Activated gamma-delta T cell treated with anti-CD3 and anti-CD28 coated beads, Interleukin-2, amount 50 U/mL, for 16 hours (primary cell): Measurements from ENCODE around the gene ARHGEF26.

Experiments
- DNase-seq: peaks from one replicate; pipeline ENCODE4 v3.0.0-alpha.2; 2020; ENCODE audit warnings: low read depth

The ARHGEF26 gene

DNA sequence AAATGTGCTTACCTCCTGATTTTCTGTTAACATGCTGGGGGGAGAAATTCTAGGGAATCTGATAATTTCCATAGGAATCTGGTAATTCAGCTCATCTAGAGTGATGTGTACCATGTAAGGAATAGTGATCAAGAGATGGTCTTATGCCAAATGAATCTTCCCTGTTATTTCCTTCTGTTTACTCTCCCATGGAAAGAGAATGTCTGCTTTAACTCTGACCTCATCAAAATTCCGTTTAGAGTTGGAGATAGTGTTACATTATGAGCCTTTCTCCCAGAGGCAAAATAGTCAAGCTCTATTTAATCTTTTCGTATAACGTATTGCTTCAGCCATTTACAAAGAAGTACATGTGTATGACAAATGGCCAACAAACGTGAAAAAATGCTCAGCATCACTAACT lies 76.6 kb downstream of the ARHGEF26 start:
- DNase-seq, result no peak

- no peak for DNase-seq
Measured at GRCh38 chr3:154209499-154209898, 88.3 kb downstream of the ARHGEF26 start.

GRCh38 chr3:154210986-154211385 lies 89.8 kb downstream of the ARHGEF26 start:
- no peak for DNase-seq

GRCh38 chr3:154214306-154214705 lies 93.1 kb downstream of the ARHGEF26 start:
- no peak for DNase-seq

GRCh38 chr3:154217671-154218070 lies 96.5 kb downstream of the ARHGEF26 start:
- DNase-seq, result no peak

- DNase-seq, result no peak
Measured at GRCh38 chr3:154218728-154219127, 97.5 kb downstream of the ARHGEF26 start.

DNA sequence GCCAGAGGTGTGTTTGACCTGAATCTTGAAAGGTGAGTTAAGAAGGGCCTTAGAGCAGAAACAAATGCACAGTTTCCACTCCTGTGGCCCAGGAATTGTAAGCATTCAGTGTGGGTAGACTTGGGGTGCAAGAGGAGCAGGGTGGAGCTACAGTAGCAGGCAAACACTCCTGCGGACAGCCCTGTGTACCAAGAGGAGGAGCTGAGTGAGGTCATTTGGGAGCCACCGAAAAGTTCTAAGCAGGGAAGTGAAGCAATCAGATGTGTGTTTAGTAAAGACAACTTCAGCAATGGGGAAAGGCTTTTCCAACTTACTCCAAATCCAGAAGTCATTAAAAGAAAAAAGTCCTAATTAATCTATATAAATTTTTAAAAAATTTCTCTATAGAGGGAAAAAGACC lies 99.3 kb downstream of the ARHGEF26 start:
- DNase-seq, result no peak

DNA sequence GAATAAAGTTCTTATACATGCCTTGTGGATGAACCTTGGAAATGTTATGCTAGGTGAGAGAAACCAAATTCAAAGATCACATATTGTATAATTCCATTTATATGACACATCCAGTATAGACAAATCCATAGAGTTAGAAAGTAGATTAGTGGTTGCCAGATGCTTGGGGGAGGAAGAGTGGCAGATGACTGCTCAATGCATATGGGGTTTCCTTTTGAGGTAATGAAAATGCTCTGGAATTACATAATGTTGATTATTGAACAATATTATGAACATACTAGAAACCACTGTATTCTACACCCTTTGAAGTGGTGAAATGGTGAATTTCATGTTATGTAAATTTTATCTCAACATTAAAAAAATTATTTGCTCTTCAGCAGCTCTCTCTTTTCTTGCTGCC lies 102.3 kb downstream of the ARHGEF26 start:
- DNase-seq, result no peak

- no peak for DNase-seq
Measured at GRCh38 chr3:154224366-154224765, 103.2 kb downstream of the ARHGEF26 start.

GRCh38 chr3:154224866-154225265 lies 103.7 kb downstream of the ARHGEF26 start:
- DNase-seq, result no peak

- DNase-seq, result no peak
Measured at GRCh38 chr3:154225536-154225935, 104.3 kb downstream of the ARHGEF26 start.

- DNase-seq, result no peak
Measured at GRCh38 chr3:154227531-154227930, 106.3 kb downstream of the ARHGEF26 start.

DNA sequence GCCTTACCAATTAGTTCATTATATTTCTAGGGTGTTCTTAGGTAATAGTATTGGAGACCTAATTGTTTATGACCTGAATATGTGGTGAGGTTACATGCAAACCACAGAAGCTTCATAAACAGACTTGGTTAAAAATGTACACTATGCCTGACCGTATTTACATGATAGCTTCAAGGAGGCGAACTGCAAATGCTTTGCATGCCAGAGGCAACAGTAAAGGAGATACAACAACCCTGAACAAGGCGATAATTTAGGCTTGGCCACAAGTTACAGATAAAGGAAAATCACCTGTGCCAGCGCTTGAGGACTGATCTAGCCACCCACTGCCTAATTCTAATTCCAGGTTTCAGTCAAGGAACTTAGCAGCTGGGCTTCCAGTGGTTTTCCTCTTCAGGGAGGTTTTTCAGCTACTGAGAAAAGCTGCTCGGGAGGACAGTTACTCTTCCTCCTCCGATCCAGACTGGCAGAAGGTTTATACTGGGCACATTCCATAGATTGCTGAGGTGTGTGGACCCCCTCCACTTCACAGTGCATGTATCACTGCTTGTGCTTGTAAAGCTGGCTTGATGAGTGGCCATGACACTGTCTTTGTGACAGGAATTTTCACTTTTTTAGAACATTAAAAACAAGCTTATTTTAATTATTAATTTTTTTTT lies 107.5 kb downstream of the ARHGEF26 start:
- DNase-seq, result no peak

GRCh38 chr3:154229217-154229590 lies 108.0 kb downstream of the ARHGEF26 start:
- DNase-seq, result no peak

DNA sequence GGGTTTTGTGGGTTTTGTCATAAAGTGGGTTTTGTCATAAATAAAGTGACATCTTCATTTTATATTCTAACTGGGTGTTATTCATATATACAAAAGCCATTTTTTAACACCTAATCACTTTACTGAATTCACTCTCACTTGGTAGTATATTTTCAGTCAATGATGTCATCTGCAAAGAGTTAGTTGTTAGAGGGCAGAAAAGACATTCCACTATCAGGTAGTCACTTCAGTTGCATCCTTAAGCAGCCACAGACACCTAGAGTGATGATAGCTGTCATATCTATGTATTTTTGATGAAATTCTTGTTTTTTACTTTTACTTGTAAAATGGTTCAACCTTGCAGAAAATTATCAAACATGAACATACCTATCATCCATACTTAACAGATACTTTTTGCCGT lies 114.1 kb downstream of the ARHGEF26 start:
- DNase-seq, result no peak

GRCh38 chr3:154236331-154236730 lies 115.1 kb downstream of the ARHGEF26 start:
- DNase-seq, result no peak

- DNase-seq, result no peak
Measured at GRCh38 chr3:154240235-154240634, 119.0 kb downstream of the ARHGEF26 start.

DNA sequence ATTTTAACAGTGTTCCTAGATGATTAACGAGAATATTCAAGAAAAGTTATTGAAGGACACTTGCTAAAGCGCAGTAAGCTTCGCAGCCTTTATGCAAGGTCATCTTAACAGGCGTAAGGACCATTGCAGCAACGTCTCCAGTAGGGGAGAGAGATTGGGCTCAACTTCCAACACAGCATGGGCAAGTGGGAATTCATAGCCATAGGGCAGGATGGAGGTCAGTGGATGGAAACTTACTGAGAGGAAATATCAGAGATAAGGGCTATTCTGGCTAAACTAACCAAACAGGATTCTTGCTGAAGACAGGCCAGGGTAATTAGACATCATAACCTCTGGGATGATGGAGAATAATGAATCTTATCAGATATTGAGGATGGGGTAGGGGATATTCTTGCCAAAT lies 120.3 kb downstream of the ARHGEF26 start:
- DNase-seq, result no peak

- DNase-seq, result no peak
Measured at GRCh38 chr3:154242766-154243165, 121.6 kb downstream of the ARHGEF26 start.

GRCh38 chr3:154243353-154243752 lies 122.2 kb downstream of the ARHGEF26 start:
- no peak for DNase-seq

GRCh38 chr3:154244644-154245043 lies 123.5 kb downstream of the ARHGEF26 start:
- DNase-seq, result no peak

DNA sequence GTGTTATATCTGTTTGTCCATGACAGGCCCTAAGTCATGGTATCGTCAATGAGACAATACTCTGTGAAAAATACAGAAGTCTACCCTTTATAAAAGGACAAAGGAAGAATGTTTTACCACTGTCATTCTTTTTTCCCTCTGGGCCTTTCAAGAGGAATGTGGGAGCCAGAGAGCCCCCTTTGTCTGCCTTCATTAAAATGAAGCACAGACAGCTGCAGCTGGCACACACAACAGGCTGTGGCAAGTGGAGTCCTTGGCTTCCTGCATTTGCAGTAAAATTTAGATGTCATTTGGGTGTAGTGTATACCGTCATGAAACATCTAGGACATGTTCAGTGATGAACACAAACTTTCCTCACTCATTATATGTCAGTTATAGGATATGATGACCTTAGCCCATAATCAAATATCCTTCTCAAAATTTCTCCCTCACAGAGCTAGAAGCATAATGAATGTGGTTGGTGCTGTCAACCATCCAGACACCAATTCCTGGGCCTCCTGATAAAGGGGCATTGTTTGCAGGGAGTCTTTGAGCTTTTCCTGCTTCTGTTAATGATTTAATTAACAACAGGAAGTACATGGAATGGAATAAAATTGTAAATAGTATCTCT lies 126.7 kb downstream of the ARHGEF26 start:
- no peak for DNase-seq

GRCh38 chr3:154250291-154250690 lies 129.1 kb downstream of the ARHGEF26 start:
- no peak for DNase-seq

- DNase-seq, result no peak
Measured at GRCh38 chr3:154251610-154252009, 130.4 kb downstream of the ARHGEF26 start.
